Chondrocyte (in vitro differentiated cells): ENCODE data around the gene TUBB6. TPM values are rescaled to one million over a fixed set of nuclear protein-coding genes. Genes with fewer than 3 reads are reported as not detected.

ENCODE experiments used
- DNase-seq: peaks from one replicate; pipeline ENCODE4 v3.0.0; 2021; ENCODE audit warnings: mixed read lengths, low spot score
- H3K27ac Mint-ChIP-seq: one replicate; pipeline ENCODE4 v1.8.0; 2021; ENCODE audit warnings: mild to moderate bottlenecking, moderate library complexity, mixed read lengths; ENCODE audit not compliant: unreplicated experiment
- H3K27me3 Mint-ChIP-seq: 2 replicates; pipeline ENCODE4 v1.8.0; 2021; ENCODE audit warnings: low read depth, mixed read lengths
- H3K36me3 Mint-ChIP-seq: 2 replicates; pipeline ENCODE4 v1.8.0; 2021; ENCODE audit warnings: low read depth, mixed read lengths
- H3K4me1 Mint-ChIP-seq: 2 replicates; pipeline ENCODE4 v1.8.0; 2021; ENCODE audit warnings: low read depth, mild to moderate bottlenecking, mixed read lengths
- H3K4me3 Mint-ChIP-seq: one replicate; pipeline ENCODE4 v1.8.0; 2021; ENCODE audit warnings: mild to moderate bottlenecking, moderate library complexity, mixed read lengths; ENCODE audit not compliant: unreplicated experiment
- H3K9me3 Mint-ChIP-seq: 2 replicates; pipeline ENCODE4 v1.8.0; 2021; ENCODE audit warnings: low read depth, mixed read lengths
- CTCF ChIP-seq: fragments of 200-600 bp; sonication (generic); IDR thresholded peaks from 2 replicates; pipeline ENCODE4 v1.5.0; 2021; ENCODE audit warnings: antibody characterized with exemption, mild to moderate bottlenecking, moderate library complexity
- total RNA-seq: library from RNA; stranded (reverse); gene quantifications from 3 replicates; pipeline ENCODE4 v1.2.1, GENCODE V29; 2021

The TUBB6 gene
- total RNA-seq, 1 donor from 2014 or later: 198 TPM

GRCh38 chr18:12340945-12341660 lies 33.1 kb downstream of the TUBB6 start:
- Mint-ChIP-seq H3K27me3 (no peaks in the 10 kb centered on the region), H3K36me3 (peaks cover 38% of the 10 kb centered on the region), H3K4me3 (no peak overlapping the region), H3K9me3 (no peaks in the 10 kb centered on the region), H3K4me1 (peaks cover 17% of the 10 kb centered on the region), H3K27ac (no peak overlapping the region)
- TF ChIP-seq CTCF: no peak
- no peak for DNase-seq

- H3K4me3 Mint-ChIP-seq: no peak overlapping the region
- TF ChIP-seq CTCF: no peak
- H3K36me3 Mint-ChIP-seq: peaks cover 43% of the 10 kb centered on the region
- H3K27me3 Mint-ChIP-seq: no peaks in the 10 kb centered on the region
- no peak for DNase-seq
- H3K9me3 Mint-ChIP-seq: no peaks in the 10 kb centered on the region
- peaks cover 5% of the 10 kb centered on the region for H3K4me1 Mint-ChIP-seq
- H3K27ac Mint-ChIP-seq: no peak overlapping the region
Measured at GRCh38 chr18:12342661-12343060, 34.6 kb downstream of the TUBB6 start.

- no peak for TF ChIP-seq CTCF
- Mint-ChIP-seq H3K27me3 (no peaks in the 10 kb centered on the region), H3K27ac (no peak overlapping the region), H3K36me3 (peaks cover 50% of the 10 kb centered on the region), H3K4me3 (no peak overlapping the region), H3K9me3 (no peaks in the 10 kb centered on the region), H3K4me1 (no peaks in the 10 kb centered on the region)
- DNase-seq: no peak
Measured at GRCh38 chr18:12345491-12346239, 37.6 kb downstream of the TUBB6 start.

- H3K27ac Mint-ChIP-seq: no peak overlapping the region
Measured at GRCh38 chr18:12346240-12346565, 38.2 kb downstream of the TUBB6 start.

More at GRCh38 chr18:12346240-12346565, 38.2 kb downstream of the TUBB6 start:
- no peak overlapping the region for H3K4me3 Mint-ChIP-seq
- no peaks in the 10 kb centered on the region for H3K9me3 Mint-ChIP-seq
- DNase-seq: no peak
- H3K36me3 Mint-ChIP-seq: peaks cover 49% of the 10 kb centered on the region
- no peaks in the 10 kb centered on the region for H3K27me3 Mint-ChIP-seq
- TF ChIP-seq CTCF: no peak
- no peaks in the 10 kb centered on the region for H3K4me1 Mint-ChIP-seq
